Lower leg skin (tissue), 4 donors: ENCODE results near the gene ULK3. TPM values are rescaled to one million over a fixed set of nuclear protein-coding genes. Genes with fewer than 3 reads are reported as not detected.

ENCODE experiments used
- DNase-seq, 2 donors: peaks; one replicate each; pipeline ENCODE4 v3.0.0-alpha.2; 2019; ENCODE audit warnings: low spot score in 2 of 2
- H3K4me3 ChIP-seq: fragments of 200-600 bp; sonication (generic); 2 replicates; pipeline ENCODE4 v1.5.1; 2017; ENCODE audit warnings: mild to moderate bottlenecking, low read depth; ENCODE audit not compliant: poor library complexity, severe bottlenecking
- CTCF ChIP-seq, 3 donors: fragments of 450-650 bp; IDR thresholded peaks; one replicate each; pipeline ENCODE4 v1.5.1; 2016; ENCODE audit warnings: antibody characterized with exemption in 3 of 3, mild to moderate bottlenecking in 3 of 3, moderate library complexity in 2 of 3
- POLR2A ChIP-seq, 2 donors: fragments of 450-650 bp; IDR thresholded peaks; one replicate each; pipeline ENCODE4 v1.6.1; 2016 to 2017; ENCODE audit warnings: antibody characterized with exemption in 2 of 2, mild to moderate bottlenecking in 1 of 2, moderate library complexity in 1 of 2
- WGBS, 2 donors: methylation state at CpG; one replicate each; pipeline ENCODE4 v1.1.5; 2018; 5-methylcytosine and 5-hydroxymethylcytosine counted together
- intact Hi-C: fragments of 100-400 bp; cut with DNase I; formaldehyde crosslinking; loops from one replicate; pipeline ENCODE4 v1.15.0; 2023; ENCODE audit warnings: low total_unique reads
- total RNA-seq, 4 donors: library from RNA; depleted of rRNA; stranded (reverse); fragments of >200 nt; gene quantifications; one replicate each; pipeline ENCODE4 v1.1.0, GENCODE V29; 2016

The ULK3 gene
- total RNA-seq, 4 donors from 2014 or later: 108 to 189 (median 123) TPM

DNA sequence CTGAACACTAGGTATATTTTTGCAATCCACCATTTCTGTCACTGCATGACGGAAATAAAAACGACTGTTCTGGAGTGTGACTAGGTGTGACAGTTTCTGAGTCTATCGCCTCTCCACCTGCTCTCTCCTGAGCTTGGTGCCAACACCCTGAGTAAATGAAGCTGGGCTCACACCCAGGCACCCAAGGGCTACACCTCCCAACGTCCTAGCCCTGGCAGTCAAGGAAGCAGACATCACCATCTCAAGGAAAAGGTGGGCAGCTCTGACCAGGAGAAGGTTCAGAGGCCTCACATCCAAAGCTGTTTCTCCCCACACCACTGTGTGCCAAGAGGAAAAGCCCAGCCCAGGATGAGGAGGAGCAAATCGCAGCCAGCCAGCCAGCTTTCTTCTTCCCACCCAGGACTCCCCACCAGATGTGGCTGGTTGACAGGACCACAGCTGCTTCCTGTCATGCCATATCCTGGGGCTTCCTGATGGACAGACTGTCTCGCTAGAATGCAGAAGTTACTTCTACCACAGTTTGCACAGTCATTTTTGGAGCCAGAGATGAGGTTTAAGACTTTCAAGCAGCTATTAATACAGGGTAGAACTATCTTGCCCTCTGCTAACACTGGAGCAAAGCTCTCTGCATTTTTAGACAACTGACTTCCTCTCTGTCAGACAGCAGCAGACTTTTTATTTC is 26.9 kb upstream of the ULK3 start:
- no peak overlapping the region for H3K4me3 ChIP-seq
- DNase-seq: peak; percentile 75 to 93
- TF ChIP-seq CTCF (IDR thresholded peaks at IDR 0.05): no peak
- WGBS, 2 donors: 20 to 28% methylated on average over 6 of the region's 6 CpGs
- intact Hi-C loops: no loop called here

DNA sequence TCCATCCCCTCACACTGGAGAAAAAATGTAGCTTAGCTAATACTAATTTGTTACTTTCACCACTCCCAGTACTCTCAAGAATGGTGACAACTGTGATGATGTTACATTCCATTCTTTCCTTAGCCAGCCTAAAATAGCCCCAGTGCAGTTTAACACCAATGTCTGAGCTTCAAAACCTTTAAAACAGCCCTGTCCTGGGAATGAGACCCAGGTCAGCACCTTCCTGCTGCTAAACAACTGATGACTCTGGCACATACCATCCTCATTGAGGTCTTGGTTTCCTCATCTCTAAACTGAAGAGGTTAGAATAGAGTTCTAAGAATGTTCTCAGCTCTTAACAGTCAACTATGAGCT is 26.4 kb upstream of the ULK3 start:
- H3K4me3 ChIP-seq: no peak overlapping the region
- DNase-seq: no peak
- intact Hi-C loops: no loop called here
- TF ChIP-seq CTCF (IDR thresholded peaks at IDR 0.05) (no peak), POLR2A (IDR thresholded peaks at IDR 0.05) (no peak)

GRCh38 chr15:74868059-74868458 is 25.1 kb upstream of the ULK3 start:
- peak in 1 of 2 donors; percentile 54 for DNase-seq
- H3K4me3 ChIP-seq: no peak overlapping the region
- TF ChIP-seq POLR2A (IDR thresholded peaks at IDR 0.05) (no peak), CTCF (IDR thresholded peaks at IDR 0.05) (no peak)
- 53 to 63% methylated on average over 6 of the region's 6 CpGs for WGBS, 2 donors
- intact Hi-C loops: no loop called here

- TF ChIP-seq POLR2A (IDR thresholded peaks at IDR 0.05) (no peak), CTCF (IDR thresholded peaks at IDR 0.05) (no peak)
- 18 to 39% methylated on average over 1 of the region's 1 CpG for WGBS, 2 donors
- H3K4me3 ChIP-seq: no peak overlapping the region
- intact Hi-C loops: no loop called here
- DNase-seq: no peak
Observed at GRCh38 chr15:74867466-74868038, 24.6 kb upstream of the ULK3 start.

GRCh38 chr15:74866090-74866489 is 23.1 kb upstream of the ULK3 start:
- no peak overlapping the region for H3K4me3 ChIP-seq
- peak in 1 of 2 donors; percentile 45 for DNase-seq
- 50% methylated on average over 6 of the region's 6 CpGs for WGBS, 2 donors
- intact Hi-C loops: no loop called here
- TF ChIP-seq POLR2A (IDR thresholded peaks at IDR 0.05): no peak
- TF ChIP-seq CTCF (IDR thresholded peaks at IDR 0.05): no peak

DNA sequence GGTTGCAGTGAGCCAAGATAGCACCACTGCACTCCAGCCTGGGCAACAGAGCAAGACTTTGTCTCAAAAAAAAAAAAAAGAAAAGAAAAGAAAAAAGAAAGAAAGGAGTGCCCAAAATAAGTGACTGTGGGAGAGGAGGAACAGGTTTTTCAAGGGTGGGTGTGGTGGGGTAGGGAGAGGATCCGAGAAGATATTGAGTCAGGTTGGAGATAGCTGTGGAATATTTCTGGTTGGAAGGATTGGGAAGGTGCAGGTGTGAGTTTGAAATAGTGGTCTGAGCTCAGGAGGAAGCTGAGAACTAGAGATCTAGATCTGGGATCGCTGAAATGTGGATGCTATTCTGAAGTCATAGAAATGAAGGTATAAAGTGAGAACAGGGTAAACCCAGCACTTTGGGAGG is 22.4 kb upstream of the ULK3 start:
- DNase-seq: no peak
- intact Hi-C loops: no loop called here
- no peak for TF ChIP-seq CTCF (IDR thresholded peaks at IDR 0.05)
- TF ChIP-seq POLR2A (IDR thresholded peaks at IDR 0.05): no peak
- H3K4me3 ChIP-seq: no peak overlapping the region
- WGBS, 2 donors: 58 to 74% methylated on average over 2 of the region's 2 CpGs
